ENCODE measurements around the gene SPPL2B. TPM values are rescaled to one million over a fixed set of nuclear protein-coding genes. Genes with fewer than 3 reads are reported as not detected.

Gene SPPL2B
- total RNA-seq, 2 experiments from 2014 or later: 73.5 to 80.7 TPM

DNA sequence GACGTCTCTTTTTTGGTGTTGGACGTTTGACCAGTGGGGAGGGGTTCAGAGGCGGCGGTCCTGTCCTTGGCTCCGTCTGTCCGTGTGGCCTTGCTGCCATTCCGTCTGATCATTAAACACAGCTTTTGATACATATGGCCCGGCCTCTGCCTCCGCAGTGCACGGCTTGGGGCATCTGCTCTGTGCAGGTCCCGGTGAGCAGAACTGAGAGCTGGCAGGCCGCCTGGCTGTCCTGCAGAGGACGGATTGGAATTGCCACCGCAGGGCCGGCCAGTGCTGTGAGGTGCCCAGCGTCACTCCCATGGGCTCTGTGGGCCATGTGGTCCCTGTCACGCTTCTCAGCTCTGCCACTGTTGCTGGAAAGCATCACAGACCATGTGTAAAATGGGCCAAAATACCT, 26.2 kb downstream of the SPPL2B start:
- DNase-seq: no peak
- Mint-ChIP-seq H3K36me3 (ENCODE audit: low read depth) (no peaks in the 10 kb centered on the region), H3K4me3 (no peak overlapping the region), H3K9me3 (ENCODE audit: insufficient read depth) (no peaks in the 10 kb centered on the region), H3K4me1 (ENCODE audit: low read depth) (no peaks in the 10 kb centered on the region), H3K27me3 (ENCODE audit: low read depth) (peaks cover 2% of the 10 kb centered on the region), H3K27ac (no peak overlapping the region)
- no peak for ATAC-seq
- POLR2A ChIA-PET: interaction anchor here (0.9 kb wide), 1 partner anchor 257 kb away, joined by 3 read pairs; no protein-coding TSS in a partner anchor
- CTCF ChIA-PET: no interaction called here

DNA sequence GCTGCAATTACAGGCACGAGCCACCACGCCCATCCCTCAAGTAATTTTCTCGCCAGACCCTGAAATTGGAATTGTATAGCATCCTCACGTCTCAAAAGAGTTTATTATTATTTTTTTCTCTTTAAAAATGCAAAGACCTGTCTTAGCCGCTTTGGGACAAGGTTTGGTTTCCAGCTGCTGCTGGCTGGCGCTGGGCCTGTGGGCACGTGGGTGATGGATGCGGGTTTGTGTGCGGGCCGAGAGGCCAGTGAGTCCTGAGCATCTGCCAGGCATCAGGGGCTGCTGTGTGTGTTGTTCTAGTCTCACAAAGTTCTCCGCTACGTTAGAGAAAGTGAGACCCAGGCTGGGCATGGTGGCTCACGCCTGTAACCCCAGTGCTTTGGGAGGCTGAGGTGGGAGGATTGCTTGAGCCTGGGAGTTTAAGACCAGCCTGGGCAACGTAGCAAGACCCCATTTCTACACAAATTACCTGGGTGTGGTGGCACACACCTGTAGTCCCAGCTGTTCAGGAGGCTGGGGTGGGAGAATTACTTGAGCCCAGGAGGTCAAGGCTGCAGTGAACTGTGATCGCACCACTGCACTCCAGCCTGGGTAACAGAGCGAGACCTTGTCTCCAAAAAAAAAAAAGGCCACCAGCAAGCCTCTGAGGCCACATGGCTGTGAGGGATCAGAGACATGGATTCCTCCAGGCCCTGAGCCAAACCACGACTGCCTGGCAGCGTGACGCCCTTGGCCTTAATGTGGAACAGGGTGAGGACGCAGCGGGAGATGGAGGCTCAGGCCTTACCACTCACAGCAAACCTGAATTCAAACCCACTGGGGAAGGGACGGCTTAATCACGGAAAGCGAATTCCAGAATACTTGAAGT, 26.9 kb downstream of the SPPL2B start:
- H3K4me3 Mint-ChIP-seq: no peak overlapping the region
- no peak for DNase-seq
- H3K9me3 Mint-ChIP-seq (ENCODE audit: insufficient read depth): no peaks in the 10 kb centered on the region
- H3K4me1 Mint-ChIP-seq (ENCODE audit: low read depth): peaks cover under 1% of the 10 kb centered on the region
- H3K27me3 Mint-ChIP-seq (ENCODE audit: low read depth): peaks cover 4% of the 10 kb centered on the region
- H3K36me3 Mint-ChIP-seq (ENCODE audit: low read depth): no peaks in the 10 kb centered on the region
- POLR2A ChIA-PET: no interaction called here
- no peak for ATAC-seq
- H3K27ac Mint-ChIP-seq: no peak overlapping the region
- CTCF ChIA-PET: no interaction called here

DNA sequence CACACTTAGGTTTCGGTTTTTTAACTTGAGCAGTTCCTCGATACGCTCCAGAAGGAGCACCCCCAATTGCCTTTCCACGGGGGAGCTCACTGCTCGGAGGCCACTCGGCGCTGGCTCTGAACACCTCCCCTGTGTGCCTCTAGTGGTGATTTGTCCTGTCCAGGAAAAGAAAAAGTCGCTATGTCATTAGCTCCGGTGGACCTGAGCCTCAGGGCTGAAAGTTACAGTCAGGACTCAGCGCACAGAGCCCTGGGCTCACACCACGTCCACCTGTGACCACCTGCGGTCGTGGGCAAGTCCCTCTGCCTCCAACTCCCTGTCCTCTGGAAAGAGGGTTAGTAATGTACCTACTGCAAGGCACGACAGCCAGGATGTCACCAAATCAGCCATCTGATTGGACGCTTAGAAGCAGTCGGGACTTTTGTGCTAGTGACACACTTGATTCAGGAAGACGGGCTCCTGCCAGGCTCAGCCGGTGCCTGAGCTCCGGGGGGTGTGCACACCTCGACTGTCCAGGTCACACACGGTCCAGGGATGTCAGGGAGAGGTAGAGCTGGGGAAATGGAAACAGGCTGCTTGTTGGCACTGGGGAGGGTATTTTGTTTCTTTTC, 27.7 kb downstream of the SPPL2B start:
- Mint-ChIP-seq H3K36me3 (ENCODE audit: low read depth) (no peaks in the 10 kb centered on the region), H3K4me1 (ENCODE audit: low read depth) (peaks cover 3% of the 10 kb centered on the region), H3K4me3 (no peak overlapping the region), H3K27ac (no peak overlapping the region), H3K27me3 (ENCODE audit: low read depth) (peaks cover 8% of the 10 kb centered on the region), H3K9me3 (ENCODE audit: insufficient read depth) (no peaks in the 10 kb centered on the region)
- ChIA-PET POLR2A (no interaction called here), CTCF (no interaction called here)
- no peak for DNase-seq
- ATAC-seq: no peak

DNA sequence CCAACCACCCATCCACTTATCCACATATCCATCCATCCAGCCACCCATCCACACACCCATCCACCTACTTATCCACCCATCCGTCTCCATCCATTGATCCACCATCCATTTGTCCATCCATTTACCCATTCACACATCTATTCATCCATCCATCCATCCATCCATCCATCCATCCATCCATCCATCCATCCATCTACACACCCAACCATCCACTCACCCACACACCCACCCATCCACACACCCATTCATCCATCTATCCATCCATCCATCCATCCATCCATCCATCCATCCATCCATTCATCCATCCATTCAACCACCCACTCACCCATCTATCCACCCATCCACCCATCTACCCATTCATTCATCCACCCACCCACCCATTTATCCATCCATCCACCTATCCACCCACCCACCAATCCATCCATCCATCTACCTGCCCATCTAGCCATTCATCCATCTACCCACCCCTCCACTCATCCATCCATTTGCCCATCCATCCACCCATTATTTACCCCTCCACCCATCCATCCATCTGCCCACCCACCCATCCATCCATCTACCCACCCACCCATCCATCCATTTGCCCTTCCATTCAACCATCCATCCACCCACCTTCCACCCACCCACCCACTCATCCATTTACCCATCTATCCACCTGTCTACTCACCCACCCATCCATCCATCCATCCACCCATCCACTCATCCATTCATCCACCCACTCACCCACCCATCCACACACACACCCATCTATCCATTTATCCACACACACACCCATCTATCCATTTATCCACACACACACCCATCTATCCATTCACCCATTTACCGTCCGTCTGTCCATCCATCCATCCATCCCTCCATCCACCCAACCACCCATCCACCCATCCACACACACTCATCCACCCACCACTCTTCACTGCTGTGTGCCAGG, 29.1 kb downstream of the SPPL2B start:
- ATAC-seq: no peak
- no peak for DNase-seq
- ChIA-PET POLR2A (no interaction called here), CTCF (no interaction called here)
- H3K27ac Mint-ChIP-seq: no peak overlapping the region
- no peaks in the 10 kb centered on the region for H3K9me3 Mint-ChIP-seq (ENCODE audit: insufficient read depth)
- H3K27me3 Mint-ChIP-seq (ENCODE audit: low read depth): peaks cover 8% of the 10 kb centered on the region
- H3K36me3 Mint-ChIP-seq (ENCODE audit: low read depth): no peaks in the 10 kb centered on the region
- H3K4me3 Mint-ChIP-seq: no peak overlapping the region
- H3K4me1 Mint-ChIP-seq (ENCODE audit: low read depth): peaks cover 3% of the 10 kb centered on the region

DNA sequence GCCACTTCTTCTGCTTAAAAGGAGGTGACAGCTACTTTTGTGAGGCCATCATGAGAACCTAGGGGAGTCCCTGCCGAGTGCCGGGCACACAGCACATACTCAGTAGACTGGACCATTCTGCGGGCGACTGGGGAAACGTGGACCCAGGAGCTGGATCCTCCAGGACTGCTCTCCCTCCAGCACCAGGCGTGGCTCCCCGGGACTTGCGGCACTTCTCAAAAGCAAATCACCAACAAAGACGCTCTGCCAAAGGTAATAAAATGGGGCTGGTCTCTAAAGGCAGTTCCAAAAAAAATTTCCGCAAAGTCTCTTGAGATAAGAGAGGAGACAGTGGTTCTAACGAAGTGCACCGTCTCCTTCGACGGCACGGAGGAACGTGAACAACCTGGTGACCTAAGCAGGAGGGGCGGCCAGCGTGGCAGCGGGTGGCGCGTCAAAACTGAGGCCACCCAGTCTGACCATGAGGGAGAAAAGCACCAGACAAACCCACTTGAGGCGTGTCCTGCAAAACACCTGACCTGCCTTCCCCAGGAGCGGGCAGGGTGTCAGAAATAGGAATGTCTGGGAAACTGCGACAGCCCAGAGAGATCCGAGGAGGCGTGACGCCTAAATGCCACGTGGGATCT, 30.2 kb downstream of the SPPL2B start:
- ChIA-PET CTCF (no interaction called here), POLR2A (no interaction called here)
- ATAC-seq: no peak
- H3K27ac Mint-ChIP-seq: no peak overlapping the region
- H3K4me1 Mint-ChIP-seq (ENCODE audit: low read depth): peaks cover 3% of the 10 kb centered on the region
- peaks cover 8% of the 10 kb centered on the region for H3K27me3 Mint-ChIP-seq (ENCODE audit: low read depth)
- no peaks in the 10 kb centered on the region for H3K9me3 Mint-ChIP-seq (ENCODE audit: insufficient read depth)
- no peak for DNase-seq
- H3K4me3 Mint-ChIP-seq: no peak overlapping the region
- H3K36me3 Mint-ChIP-seq (ENCODE audit: low read depth): no peaks in the 10 kb centered on the region

DNA sequence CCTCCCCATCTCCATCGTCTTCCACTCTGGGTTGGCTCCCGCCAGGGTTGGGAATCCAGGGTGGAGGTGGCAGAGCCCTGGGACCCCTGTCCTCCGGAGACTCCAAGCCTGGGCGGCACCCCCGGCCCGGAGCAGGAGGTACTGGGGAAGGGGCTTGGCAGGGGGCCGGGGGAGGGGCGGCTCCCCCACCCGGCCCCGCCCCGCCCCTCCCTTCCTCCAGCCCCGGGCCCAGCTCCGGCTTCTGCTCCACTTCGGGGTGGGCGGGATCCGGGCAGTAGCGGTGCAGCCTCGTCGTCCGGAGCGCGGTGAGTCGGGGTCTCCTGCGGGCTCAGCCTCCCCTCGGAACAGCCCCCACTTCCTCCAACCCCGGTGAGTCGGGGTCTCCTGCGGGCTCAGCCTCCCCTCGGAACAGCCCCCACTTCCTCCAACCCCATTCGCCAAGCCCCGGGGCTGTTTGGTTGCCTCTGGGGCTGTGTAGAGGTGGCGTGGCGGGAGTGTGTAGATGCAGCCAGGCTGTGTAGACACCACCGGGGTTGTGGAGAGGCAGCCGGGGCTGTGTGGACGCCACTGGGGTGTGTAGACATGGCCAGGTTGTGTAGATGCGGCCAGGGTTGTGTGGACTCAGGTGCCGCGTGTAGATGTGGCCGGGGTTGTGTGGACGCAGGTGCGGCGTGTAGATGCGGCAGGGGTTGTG, 31.7 kb downstream of the SPPL2B start, which contains the start of gene TMPRSS9:
TSS of gene TMPRSS9 (plus strand) at position 274 of the 694 bp plus-strand sequence. CDS start 29,521 bp downstream, outside the sequence.
- no peak for ATAC-seq
- H3K4me3 Mint-ChIP-seq: no peak within 1 kb of the TSS
- no peak within 1 kb of the TSS for H3K27ac Mint-ChIP-seq
- no peak for DNase-seq
- ChIA-PET CTCF (no interaction called here), POLR2A (no interaction called here)
- no peaks in the 10 kb centered on the region for H3K36me3 Mint-ChIP-seq (ENCODE audit: low read depth)
- peaks cover 5% of the 10 kb centered on the region for H3K4me1 Mint-ChIP-seq (ENCODE audit: low read depth)
- peaks cover 10% of the 10 kb centered on the region for H3K27me3 Mint-ChIP-seq (ENCODE audit: low read depth)
- H3K9me3 Mint-ChIP-seq (ENCODE audit: insufficient read depth): no peaks in the 10 kb centered on the region

DNA sequence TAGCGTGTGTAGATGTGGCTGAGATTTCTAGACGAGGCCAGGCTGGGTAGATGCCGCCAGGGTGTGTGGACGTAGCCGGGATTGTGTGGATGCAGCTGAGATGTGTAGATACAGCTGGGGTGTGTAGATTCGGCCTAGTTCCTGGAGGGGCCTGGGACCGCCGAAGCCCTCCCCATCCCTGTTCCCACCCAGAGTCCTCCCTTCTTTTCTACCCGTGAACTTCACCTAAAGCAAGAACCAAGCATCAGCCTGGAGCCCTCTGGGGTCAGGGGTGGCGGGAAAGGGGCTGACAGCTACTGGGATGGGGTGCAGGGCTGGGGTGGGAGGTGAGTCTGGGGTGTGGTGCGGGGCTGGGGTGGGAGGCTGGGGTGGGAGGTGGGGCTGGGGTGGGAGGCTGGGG, 32.3 kb downstream of the SPPL2B start:
- DNase-seq: no peak
- H3K36me3 Mint-ChIP-seq (ENCODE audit: low read depth): no peaks in the 10 kb centered on the region
- H3K27me3 Mint-ChIP-seq (ENCODE audit: low read depth): peaks cover 12% of the 10 kb centered on the region
- POLR2A ChIA-PET: no interaction called here
- H3K9me3 Mint-ChIP-seq (ENCODE audit: insufficient read depth): no peaks in the 10 kb centered on the region
- H3K4me3 Mint-ChIP-seq: no peak overlapping the region
- H3K4me1 Mint-ChIP-seq (ENCODE audit: low read depth): peaks cover 5% of the 10 kb centered on the region
- CTCF ChIA-PET: no interaction called here
- ATAC-seq: no peak
- no peak overlapping the region for H3K27ac Mint-ChIP-seq

DNA sequence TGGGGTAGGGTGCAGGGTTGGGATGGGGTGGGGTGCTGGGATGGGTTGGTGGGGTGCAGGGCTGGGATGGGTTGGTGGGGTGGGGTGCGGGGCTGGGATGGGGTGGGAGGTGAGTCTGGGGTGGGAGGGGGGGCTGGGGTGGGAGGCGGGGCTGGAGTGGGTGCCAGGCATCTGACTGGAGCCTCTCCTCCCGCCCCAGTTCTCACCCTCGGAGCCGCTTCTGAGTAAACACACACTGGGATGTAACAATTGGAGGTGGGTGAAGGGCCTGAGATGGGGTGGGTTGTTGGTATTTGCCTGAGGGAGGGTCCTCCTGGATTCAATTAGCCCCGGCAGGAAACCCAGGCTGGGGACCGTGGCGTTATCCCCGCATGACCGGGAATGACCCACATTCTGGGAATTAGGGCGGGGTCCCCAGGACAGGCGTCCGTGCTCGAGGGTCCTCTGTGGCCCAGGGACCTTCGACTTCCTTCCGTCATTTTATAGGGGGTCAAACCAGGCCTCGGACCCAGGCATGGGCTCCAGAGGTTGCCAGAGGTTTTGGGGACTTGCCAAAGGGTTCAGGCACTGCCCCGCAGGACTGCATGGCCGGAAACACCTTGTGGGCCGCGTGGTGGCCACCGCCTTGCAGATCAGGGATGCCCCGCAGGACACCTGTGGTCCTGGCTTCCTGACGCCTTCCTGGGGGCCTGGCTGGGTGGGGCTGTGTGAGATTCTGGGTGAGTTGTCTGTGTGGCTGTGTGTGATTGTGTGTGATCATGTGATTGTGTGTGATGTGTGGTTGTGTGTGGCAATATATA, 33.0 kb downstream of the SPPL2B start:
- no peaks in the 10 kb centered on the region for H3K36me3 Mint-ChIP-seq (ENCODE audit: low read depth)
- no peak for DNase-seq
- H3K27ac Mint-ChIP-seq: no peak overlapping the region
- H3K4me3 Mint-ChIP-seq: no peak overlapping the region
- ChIA-PET POLR2A (no interaction called here), CTCF (no interaction called here)
- peaks cover 12% of the 10 kb centered on the region for H3K27me3 Mint-ChIP-seq (ENCODE audit: low read depth)
- no peak for ATAC-seq
- H3K9me3 Mint-ChIP-seq (ENCODE audit: insufficient read depth): no peaks in the 10 kb centered on the region
- peaks cover 5% of the 10 kb centered on the region for H3K4me1 Mint-ChIP-seq (ENCODE audit: low read depth)

DNA sequence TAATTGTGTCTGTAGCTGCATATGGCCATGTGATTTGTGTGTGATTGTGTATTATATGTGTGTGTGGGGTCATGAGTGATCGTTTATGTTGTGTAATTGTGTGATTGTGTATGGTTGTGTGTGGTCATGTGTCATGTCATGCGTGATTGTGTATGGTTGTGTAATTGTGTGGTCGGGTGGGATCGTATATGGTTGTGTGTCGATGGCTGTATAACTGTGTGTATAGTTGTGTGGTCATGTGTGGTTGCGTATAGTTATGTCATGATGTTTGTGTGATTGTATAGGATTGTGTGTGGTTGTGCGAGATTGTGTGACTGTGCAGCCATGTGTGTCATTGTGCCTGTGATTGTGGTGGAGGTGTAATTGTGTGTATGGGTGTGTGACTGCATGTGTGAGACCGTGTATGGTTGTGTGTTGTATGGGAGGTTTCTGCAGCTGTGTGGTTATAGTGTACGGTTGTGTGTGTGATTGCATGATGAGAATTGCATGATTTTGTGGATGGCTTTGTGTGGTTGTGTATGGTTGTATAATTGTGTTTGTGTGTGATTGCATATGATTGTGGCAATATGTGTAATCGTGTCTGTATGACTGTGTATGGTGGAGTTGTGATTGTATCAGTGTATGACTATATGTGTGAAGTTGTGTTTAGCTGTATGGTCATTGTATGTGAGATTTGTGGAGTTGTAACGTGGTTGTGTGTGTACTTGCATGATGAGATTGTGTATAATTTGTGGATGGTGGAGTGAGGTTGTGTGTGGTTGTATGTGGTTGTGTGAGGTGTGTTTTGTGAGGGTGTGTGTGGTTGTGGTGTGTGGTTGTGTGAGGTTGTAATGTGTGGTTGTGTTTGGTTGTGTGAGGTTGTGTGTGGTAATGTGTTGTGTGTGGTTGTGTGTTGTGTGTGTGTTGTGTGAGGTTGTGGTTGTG, 33.8 kb downstream of the SPPL2B start:
- peaks cover 5% of the 10 kb centered on the region for H3K4me1 Mint-ChIP-seq (ENCODE audit: low read depth)
- no peak for ATAC-seq
- peaks cover 12% of the 10 kb centered on the region for H3K27me3 Mint-ChIP-seq (ENCODE audit: low read depth)
- no peaks in the 10 kb centered on the region for H3K36me3 Mint-ChIP-seq (ENCODE audit: low read depth)
- no peak overlapping the region for H3K4me3 Mint-ChIP-seq
- H3K9me3 Mint-ChIP-seq (ENCODE audit: insufficient read depth): no peaks in the 10 kb centered on the region
- H3K27ac Mint-ChIP-seq: no peak overlapping the region
- ChIA-PET POLR2A (no interaction called here), CTCF (no interaction called here)
- DNase-seq: no peak

DNA sequence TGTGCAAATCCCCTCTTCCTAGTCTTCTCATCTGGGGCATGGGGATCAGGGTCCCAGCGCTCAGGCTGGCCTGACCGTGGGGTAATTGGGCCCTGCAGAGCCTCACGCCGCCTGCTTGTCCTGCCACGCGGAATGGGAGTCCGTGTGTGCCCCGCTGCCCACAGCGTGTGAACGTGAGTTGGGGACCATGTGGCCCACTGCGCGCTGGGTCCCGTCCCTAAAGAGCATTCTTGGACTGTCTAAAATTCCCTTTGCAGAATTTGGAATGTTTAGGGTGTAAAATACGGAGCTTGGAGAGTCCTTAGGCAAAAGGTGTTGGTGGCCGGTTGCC, 34.5 kb downstream of the SPPL2B start:
- ChIA-PET CTCF (no interaction called here), POLR2A (no interaction called here)
- H3K27ac Mint-ChIP-seq: no peak overlapping the region
- H3K4me1 Mint-ChIP-seq (ENCODE audit: low read depth): peaks cover 5% of the 10 kb centered on the region
- no peaks in the 10 kb centered on the region for H3K9me3 Mint-ChIP-seq (ENCODE audit: insufficient read depth)
- DNase-seq (no peak), ATAC-seq (no peak)
- H3K27me3 Mint-ChIP-seq (ENCODE audit: low read depth): peaks cover 12% of the 10 kb centered on the region
- no peak overlapping the region for H3K4me3 Mint-ChIP-seq
- no peaks in the 10 kb centered on the region for H3K36me3 Mint-ChIP-seq (ENCODE audit: low read depth)
